ENCODE data around the gene PCNX2. TPM values are rescaled to one million over a fixed set of nuclear protein-coding genes. Genes with fewer than 3 reads are reported as not detected.

Gene PCNX2
- total and polyA plus RNA-seq, 2 of the 8 experiments (the other 6 are each of a cell fraction or from before 2014, with no cell fraction given): 46.1 to 57.6 TPM

DNA sequence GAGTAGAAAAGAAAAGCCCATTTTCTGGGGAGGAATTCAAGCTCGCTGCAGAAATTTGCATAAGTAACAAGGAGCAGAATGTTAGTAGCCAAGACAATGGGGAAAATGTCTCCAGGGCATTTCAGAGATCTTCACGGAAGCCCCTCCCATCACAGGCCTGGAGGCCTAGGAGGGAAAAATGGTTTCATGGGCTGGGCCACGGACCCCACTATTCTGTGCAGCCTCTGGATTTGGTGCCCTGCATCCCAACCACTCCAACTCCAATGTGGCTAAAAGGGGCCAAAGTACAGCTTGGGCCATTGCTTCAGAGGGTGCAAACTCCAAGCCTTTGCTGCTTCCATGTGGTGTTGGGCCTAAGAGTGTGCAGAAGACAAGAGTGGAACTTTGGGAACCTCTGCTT is 302.0 kb downstream of the PCNX2 start (continued):
- TF ChIP-seq, protein P1, sequence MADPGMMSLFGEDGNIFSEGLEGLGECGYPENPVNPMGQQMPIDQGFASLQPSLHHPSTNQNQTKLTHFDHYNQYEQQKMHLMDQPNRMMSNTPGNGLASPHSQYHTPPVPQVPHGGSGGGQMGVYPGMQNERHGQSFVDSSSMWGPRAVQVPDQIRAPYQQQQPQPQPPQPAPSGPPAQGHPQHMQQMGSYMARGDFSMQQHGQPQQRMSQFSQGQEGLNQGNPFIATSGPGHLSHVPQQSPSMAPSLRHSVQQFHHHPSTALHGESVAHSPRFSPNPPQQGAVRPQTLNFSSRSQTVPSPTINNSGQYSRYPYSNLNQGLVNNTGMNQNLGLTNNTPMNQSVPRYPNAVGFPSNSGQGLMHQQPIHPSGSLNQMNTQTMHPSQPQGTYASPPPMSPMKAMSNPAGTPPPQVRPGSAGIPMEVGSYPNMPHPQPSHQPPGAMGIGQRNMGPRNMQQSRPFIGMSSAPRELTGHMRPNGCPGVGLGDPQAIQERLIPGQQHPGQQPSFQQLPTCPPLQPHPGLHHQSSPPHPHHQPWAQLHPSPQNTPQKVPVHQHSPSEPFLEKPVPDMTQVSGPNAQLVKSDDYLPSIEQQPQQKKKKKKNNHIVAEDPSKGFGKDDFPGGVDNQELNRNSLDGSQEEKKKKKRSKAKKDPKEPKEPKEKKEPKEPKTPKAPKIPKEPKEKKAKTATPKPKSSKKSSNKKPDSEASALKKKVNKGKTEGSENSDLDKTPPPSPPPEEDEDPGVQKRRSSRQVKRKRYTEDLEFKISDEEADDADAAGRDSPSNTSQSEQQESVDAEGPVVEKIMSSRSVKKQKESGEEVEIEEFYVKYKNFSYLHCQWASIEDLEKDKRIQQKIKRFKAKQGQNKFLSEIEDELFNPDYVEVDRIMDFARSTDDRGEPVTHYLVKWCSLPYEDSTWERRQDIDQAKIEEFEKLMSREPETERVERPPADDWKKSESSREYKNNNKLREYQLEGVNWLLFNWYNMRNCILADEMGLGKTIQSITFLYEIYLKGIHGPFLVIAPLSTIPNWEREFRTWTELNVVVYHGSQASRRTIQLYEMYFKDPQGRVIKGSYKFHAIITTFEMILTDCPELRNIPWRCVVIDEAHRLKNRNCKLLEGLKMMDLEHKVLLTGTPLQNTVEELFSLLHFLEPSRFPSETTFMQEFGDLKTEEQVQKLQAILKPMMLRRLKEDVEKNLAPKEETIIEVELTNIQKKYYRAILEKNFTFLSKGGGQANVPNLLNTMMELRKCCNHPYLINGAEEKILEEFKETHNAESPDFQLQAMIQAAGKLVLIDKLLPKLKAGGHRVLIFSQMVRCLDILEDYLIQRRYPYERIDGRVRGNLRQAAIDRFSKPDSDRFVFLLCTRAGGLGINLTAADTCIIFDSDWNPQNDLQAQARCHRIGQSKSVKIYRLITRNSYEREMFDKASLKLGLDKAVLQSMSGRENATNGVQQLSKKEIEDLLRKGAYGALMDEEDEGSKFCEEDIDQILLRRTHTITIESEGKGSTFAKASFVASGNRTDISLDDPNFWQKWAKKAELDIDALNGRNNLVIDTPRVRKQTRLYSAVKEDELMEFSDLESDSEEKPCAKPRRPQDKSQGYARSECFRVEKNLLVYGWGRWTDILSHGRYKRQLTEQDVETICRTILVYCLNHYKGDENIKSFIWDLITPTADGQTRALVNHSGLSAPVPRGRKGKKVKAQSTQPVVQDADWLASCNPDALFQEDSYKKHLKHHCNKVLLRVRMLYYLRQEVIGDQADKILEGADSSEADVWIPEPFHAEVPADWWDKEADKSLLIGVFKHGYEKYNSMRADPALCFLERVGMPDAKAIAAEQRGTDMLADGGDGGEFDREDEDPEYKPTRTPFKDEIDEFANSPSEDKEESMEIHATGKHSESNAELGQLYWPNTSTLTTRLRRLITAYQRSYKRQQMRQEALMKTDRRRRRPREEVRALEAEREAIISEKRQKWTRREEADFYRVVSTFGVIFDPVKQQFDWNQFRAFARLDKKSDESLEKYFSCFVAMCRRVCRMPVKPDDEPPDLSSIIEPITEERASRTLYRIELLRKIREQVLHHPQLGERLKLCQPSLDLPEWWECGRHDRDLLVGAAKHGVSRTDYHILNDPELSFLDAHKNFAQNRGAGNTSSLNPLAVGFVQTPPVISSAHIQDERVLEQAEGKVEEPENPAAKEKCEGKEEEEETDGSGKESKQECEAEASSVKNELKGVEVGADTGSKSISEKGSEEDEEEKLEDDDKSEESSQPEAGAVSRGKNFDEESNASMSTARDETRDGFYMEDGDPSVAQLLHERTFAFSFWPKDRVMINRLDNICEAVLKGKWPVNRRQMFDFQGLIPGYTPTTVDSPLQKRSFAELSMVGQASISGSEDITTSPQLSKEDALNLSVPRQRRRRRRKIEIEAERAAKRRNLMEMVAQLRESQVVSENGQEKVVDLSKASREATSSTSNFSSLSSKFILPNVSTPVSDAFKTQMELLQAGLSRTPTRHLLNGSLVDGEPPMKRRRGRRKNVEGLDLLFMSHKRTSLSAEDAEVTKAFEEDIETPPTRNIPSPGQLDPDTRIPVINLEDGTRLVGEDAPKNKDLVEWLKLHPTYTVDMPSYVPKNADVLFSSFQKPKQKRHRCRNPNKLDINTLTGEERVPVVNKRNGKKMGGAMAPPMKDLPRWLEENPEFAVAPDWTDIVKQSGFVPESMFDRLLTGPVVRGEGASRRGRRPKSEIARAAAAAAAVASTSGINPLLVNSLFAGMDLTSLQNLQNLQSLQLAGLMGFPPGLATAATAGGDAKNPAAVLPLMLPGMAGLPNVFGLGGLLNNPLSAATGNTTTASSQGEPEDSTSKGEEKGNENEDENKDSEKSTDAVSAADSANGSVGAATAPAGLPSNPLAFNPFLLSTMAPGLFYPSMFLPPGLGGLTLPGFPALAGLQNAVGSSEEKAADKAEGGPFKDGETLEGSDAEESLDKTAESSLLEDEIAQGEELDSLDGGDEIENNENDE (IDR thresholded peaks at IDR 0.05; ENCODE audit: insufficient replicate concordance, low read length): no peak
- TF ChIP-seq CREB1 (IDR thresholded peaks at IDR 0.05) (no peak), CHD2 (IDR thresholded peaks at IDR 0.05; ENCODE audit: low read length) (no peak), SUZ12 (IDR thresholded peaks at IDR 0.05; ENCODE audit: low read length) (no peak), RAD21 (IDR thresholded peaks at IDR 0.05 in 1 of 2, conservative IDR thresholded peaks at IDR 0.05 in 1 of 2; ENCODE audit: low read depth in 2 of 2, low read length in 2 of 2) (no peak), SP1 (IDR thresholded peaks at IDR 0.05; ENCODE audit: low read depth, low read length) (no peak), RXRA (IDR thresholded peaks at IDR 0.05; ENCODE audit: insufficient read depth, low read depth, low read length) (no peak), SRF (IDR thresholded peaks at IDR 0.05; ENCODE audit: low read depth, low read length) (no peak), TAF7 (optimal IDR thresholded peaks at IDR 0.05; ENCODE audit: borderline replicate concordance, low read depth, low read length) (no peak)
- TF ChIP-seq, protein P2, sequence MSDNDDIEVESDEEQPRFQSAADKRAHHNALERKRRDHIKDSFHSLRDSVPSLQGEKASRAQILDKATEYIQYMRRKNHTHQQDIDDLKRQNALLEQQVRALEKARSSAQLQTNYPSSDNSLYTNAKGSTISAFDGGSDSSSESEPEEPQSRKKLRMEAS (IDR thresholded peaks at IDR 0.05): no peak
